ENCODE measurements around the gene PCDHGA7.

DNA sequence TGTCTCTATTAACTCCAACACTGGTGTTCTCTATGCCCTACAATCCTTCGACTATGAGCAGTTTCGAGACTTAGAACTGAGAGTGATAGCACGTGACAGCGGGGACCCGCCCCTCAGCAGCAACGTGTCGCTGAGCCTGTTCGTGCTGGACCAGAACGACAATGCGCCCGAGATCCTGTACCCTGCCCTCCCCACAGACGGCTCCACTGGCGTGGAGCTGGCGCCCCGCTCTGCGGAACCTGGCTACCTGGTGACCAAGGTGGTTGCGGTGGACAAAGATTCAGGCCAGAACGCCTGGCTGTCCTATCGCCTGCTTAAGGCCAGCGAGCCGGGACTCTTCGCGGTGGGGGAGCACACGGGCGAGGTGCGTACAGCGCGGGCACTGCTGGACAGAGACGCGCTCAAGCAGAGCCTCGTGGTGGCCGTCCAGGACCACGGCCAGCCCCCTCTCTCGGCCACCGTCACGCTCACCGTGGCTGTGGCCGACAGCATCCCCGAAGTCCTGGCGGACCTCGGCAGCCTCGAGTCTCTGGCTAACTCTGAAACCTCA, 40.3 kb downstream of the PCDHGA7 start:
- TF ChIP-seq, protein P1, sequence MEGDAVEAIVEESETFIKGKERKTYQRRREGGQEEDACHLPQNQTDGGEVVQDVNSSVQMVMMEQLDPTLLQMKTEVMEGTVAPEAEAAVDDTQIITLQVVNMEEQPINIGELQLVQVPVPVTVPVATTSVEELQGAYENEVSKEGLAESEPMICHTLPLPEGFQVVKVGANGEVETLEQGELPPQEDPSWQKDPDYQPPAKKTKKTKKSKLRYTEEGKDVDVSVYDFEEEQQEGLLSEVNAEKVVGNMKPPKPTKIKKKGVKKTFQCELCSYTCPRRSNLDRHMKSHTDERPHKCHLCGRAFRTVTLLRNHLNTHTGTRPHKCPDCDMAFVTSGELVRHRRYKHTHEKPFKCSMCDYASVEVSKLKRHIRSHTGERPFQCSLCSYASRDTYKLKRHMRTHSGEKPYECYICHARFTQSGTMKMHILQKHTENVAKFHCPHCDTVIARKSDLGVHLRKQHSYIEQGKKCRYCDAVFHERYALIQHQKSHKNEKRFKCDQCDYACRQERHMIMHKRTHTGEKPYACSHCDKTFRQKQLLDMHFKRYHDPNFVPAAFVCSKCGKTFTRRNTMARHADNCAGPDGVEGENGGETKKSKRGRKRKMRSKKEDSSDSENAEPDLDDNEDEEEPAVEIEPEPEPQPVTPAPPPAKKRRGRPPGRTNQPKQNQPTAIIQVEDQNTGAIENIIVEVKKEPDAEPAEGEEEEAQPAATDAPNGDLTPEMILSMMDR (optimal IDR thresholded peaks at IDR 0.05 in 1 of 3, IDR thresholded peaks at IDR 0.05 in 1 of 3, conservative IDR thresholded peaks at IDR 0.05 in 1 of 3; ENCODE audit: extremely low read depth in 1 of 3, insufficient read depth in 2 of 3, low read length in 3 of 3): no peak
- TF ChIP-seq EZH2 (IDR thresholded peaks at IDR 0.05; ENCODE audit: low read length): no peak

Data from keratinocyte (primary cell).